HepG2 (cell line): ENCODE data around the gene MTIF3. TPM values are rescaled to one million over a fixed set of nuclear protein-coding genes. Genes with fewer than 3 reads are reported as not detected.

ENCODE experiments used
- FOXC1 ChIP-seq: sonication (generic); formaldehyde crosslinking; IDR thresholded peaks from 2 replicates; pipeline ENCODE4 v1.8.0; 2022; ENCODE audit warnings: mild to moderate bottlenecking, missing genetic modification reagents, borderline replicate concordance
- GATAD1 ChIP-seq: IDR thresholded peaks from 2 replicates; pipeline ENCODE4 v1.6.1; 2016; ENCODE audit warnings: missing genetic modification reagents, missing compliant biosample characterization
- NBN ChIP-seq: fragments of 450-650 bp; conservative IDR thresholded peaks from 2 replicates; pipeline ENCODE4 v1.6.1; 2017
- REPIN1 ChIP-seq: sonication (generic); formaldehyde crosslinking; IDR thresholded peaks from 2 replicates; pipeline ENCODE4 v1.8.0; 2022; ENCODE audit warnings: missing genetic modification reagents, low read depth, mild to moderate bottlenecking, borderline replicate concordance
- TRIM24 ChIP-seq: sonication (generic); formaldehyde crosslinking; IDR thresholded peaks from 2 replicates; pipeline ENCODE4 v1.8.0; 2022; ENCODE audit warnings: mild to moderate bottlenecking, missing genetic modification reagents
- ZNF160 ChIP-seq: sonication (generic); formaldehyde crosslinking; IDR thresholded peaks from 2 replicates; pipeline ENCODE4 v1.8.0; 2022; ENCODE audit warnings: mild to moderate bottlenecking, inconsistent platforms, missing genetic modification reagents
- ZNF569 ChIP-seq: sonication (generic); formaldehyde crosslinking; IDR thresholded peaks from 2 replicates; pipeline ENCODE4 v1.5.0; 2020; ENCODE audit warnings: mild to moderate bottlenecking, missing genetic modification reagents, moderate library complexity, borderline replicate concordance
- ZNF878 ChIP-seq: sonication (generic); formaldehyde crosslinking; IDR thresholded peaks from 2 replicates; pipeline ENCODE4 v1.8.1; 2023; ENCODE audit warnings: mild to moderate bottlenecking, missing genetic modification reagents, moderate library complexity
- ZZZ3 ChIP-seq: sonication (generic); formaldehyde crosslinking; IDR thresholded peaks from 2 replicates; pipeline ENCODE4 v1.4.0; 2020; ENCODE audit warnings: missing genetic modification reagents, mild to moderate bottlenecking, borderline replicate concordance
- polyA plus RNA-seq, 8 experiments: library from polyadenylated mRNA; depleted of rRNA in 3 of 8; stranded (reverse) in 7 of 8; unstranded in 1 of 8; fragments of >200 nt; fragmentation: Illumina TruSeq in 4 of 8; extraction: Trizol in 4 of 8; gene quantifications; 2 replicates each; pipeline versions ENCODE4 v1.2.1 to v1.2.3, GENCODE V29; 2011 to 2016; ENCODE audit warnings: low read depth in 4 of 8, missing spikeins in 1 of 8, mixed read lengths in 1 of 8; ENCODE audit not compliant: insufficient read depth in 1 of 8
- total RNA-seq, 5 experiments: library from RNA; depleted of rRNA; stranded (reverse); fragments of >200 nt; fragmentation: Illumina TruSeq; extraction: Trizol; gene quantifications; 2 replicates each; pipeline ENCODE4 v1.2.3, GENCODE V29; 2016; ENCODE audit warnings: low read depth in 1 of 5
- TF ChIP-seq, protein P1 (sequence below): sonication (generic); formaldehyde crosslinking; conservative IDR thresholded peaks from 2 replicates; pipeline ENCODE4 v1.4.0; 2020; ENCODE audit warnings: missing genetic modification reagents
- TF ChIP-seq, protein P2 (sequence below): sonication (generic); formaldehyde crosslinking; IDR thresholded peaks from 2 replicates; pipeline ENCODE4 v1.9.0; 2021; ENCODE audit warnings: missing genetic modification reagents, borderline replicate concordance
- TF ChIP-seq, protein P3 (sequence below): IDR thresholded peaks from 2 replicates; pipeline ENCODE4 v1.6.1; 2016; ENCODE audit warnings: low read depth, control low read depth
- TF ChIP-seq, protein P4 (sequence below): sonication (generic); formaldehyde crosslinking; IDR thresholded peaks from 2 replicates; pipeline ENCODE4 v1.8.1; 2023; ENCODE audit warnings: mild to moderate bottlenecking, missing genetic modification reagents, borderline replicate concordance
- TF ChIP-seq, protein P5 (sequence below): sonication (generic); formaldehyde crosslinking; IDR thresholded peaks from 2 replicates; pipeline ENCODE4 v1.5.1; 2020; ENCODE audit warnings: missing genetic modification reagents, mild to moderate bottlenecking, borderline replicate concordance
- TF ChIP-seq, protein P6 (sequence below): sonication (generic); formaldehyde crosslinking; IDR thresholded peaks from 2 replicates; pipeline ENCODE4 v1.5.1; 2020; ENCODE audit warnings: mild to moderate bottlenecking, moderate library complexity, missing genetic modification reagents
- TF ChIP-seq, protein P7 (sequence below): sonication (generic); formaldehyde crosslinking; IDR thresholded peaks from 2 replicates; pipeline ENCODE4 v1.5.0; 2020; ENCODE audit warnings: mild to moderate bottlenecking, missing genetic modification reagents

MTIF3 gene
- total and polyA plus RNA-seq, 2 of the 13 experiments (the other 11 are each of a cell fraction or from before 2014, with no cell fraction given): 33.7 to 40.6 TPM

DNA sequence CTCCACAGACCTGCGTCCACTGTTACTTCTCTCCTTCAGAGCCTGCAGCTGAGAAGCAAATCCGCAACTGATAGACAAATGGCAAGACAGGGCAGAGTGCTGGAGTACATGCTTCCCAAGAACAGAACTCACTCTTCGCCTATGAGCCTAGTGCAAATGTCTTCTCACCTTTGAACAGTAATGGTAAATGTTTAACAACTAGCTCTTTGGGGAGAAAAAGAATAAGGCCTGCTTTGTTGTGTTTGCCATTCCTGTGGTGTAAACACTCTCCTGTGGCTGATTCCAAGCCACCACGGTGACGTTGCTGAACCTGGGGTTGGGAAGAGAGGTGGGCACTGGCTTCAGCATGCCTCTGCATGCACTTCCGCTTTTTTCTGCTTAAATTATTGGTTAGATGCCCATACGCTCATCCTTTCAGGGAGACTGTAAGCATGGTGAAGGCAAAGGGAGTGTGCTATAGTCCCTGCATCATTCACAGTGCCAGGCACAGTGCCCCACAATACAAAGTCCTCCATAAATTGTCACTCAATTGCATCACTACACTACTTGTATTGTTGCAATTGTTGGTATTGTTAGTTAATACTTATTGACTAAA is 54.0 kb downstream of the MTIF3 start (continued):
- TF ChIP-seq, protein P1, sequence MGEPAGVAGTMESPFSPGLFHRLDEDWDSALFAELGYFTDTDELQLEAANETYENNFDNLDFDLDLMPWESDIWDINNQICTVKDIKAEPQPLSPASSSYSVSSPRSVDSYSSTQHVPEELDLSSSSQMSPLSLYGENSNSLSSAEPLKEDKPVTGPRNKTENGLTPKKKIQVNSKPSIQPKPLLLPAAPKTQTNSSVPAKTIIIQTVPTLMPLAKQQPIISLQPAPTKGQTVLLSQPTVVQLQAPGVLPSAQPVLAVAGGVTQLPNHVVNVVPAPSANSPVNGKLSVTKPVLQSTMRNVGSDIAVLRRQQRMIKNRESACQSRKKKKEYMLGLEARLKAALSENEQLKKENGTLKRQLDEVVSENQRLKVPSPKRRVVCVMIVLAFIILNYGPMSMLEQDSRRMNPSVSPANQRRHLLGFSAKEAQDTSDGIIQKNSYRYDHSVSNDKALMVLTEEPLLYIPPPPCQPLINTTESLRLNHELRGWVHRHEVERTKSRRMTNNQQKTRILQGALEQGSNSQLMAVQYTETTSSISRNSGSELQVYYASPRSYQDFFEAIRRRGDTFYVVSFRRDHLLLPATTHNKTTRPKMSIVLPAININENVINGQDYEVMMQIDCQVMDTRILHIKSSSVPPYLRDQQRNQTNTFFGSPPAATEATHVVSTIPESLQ (CRISPR knock-in tag): no peak
- TF ChIP-seq GATAD1 (CRISPR knock-in tag): no peak; the same call in 1 of the 2 replicates
- TF ChIP-seq, protein P2, sequence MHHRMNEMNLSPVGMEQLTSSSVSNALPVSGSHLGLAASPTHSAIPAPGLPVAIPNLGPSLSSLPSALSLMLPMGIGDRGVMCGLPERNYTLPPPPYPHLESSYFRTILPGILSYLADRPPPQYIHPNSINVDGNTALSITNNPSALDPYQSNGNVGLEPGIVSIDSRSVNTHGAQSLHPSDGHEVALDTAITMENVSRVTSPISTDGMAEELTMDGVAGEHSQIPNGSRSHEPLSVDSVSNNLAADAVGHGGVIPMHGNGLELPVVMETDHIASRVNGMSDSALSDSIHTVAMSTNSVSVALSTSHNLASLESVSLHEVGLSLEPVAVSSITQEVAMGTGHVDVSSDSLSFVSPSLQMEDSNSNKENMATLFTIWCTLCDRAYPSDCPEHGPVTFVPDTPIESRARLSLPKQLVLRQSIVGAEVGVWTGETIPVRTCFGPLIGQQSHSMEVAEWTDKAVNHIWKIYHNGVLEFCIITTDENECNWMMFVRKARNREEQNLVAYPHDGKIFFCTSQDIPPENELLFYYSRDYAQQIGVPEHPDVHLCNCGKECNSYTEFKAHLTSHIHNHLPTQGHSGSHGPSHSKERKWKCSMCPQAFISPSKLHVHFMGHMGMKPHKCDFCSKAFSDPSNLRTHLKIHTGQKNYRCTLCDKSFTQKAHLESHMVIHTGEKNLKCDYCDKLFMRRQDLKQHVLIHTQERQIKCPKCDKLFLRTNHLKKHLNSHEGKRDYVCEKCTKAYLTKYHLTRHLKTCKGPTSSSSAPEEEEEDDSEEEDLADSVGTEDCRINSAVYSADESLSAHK (CRISPR knock-in tag): no peak
- TF ChIP-seq TRIM24 (CRISPR knock-in tag): no peak
- TF ChIP-seq, protein P3, sequence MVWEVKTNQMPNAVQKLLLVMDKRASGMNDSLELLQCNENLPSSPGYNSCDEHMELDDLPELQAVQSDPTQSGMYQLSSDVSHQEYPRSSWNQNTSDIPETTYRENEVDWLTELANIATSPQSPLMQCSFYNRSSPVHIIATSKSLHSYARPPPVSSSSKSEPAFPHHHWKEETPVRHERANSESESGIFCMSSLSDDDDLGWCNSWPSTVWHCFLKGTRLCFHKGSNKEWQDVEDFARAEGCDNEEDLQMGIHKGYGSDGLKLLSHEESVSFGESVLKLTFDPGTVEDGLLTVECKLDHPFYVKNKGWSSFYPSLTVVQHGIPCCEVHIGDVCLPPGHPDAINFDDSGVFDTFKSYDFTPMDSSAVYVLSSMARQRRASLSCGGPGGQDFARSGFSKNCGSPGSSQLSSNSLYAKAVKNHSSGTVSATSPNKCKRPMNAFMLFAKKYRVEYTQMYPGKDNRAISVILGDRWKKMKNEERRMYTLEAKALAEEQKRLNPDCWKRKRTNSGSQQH (CRISPR knock-in tag): no peak
- TF ChIP-seq FOXC1 (CRISPR knock-in tag): no peak
- TF ChIP-seq, protein P4, sequence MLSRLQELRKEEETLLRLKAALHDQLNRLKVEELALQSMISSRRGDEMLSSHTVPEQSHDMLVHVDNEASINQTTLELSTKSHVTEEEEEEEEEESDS (CRISPR knock-in tag): no peak
- TF ChIP-seq ZNF569: no peak
- TF ChIP-seq ZNF878: 0 out of 2 replicates have a peak, but pooled peaks have one; percentile 40
- TF ChIP-seq, protein P5, sequence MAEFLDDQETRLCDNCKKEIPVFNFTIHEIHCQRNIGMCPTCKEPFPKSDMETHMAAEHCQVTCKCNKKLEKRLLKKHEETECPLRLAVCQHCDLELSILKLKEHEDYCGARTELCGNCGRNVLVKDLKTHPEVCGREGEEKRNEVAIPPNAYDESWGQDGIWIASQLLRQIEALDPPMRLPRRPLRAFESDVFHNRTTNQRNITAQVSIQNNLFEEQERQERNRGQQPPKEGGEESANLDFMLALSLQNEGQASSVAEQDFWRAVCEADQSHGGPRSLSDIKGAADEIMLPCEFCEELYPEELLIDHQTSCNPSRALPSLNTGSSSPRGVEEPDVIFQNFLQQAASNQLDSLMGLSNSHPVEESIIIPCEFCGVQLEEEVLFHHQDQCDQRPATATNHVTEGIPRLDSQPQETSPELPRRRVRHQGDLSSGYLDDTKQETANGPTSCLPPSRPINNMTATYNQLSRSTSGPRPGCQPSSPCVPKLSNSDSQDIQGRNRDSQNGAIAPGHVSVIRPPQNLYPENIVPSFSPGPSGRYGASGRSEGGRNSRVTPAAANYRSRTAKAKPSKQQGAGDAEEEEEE (CRISPR knock-in tag): 0 out of 2 replicates have a peak, but pooled peaks have one; percentile 32
- TF ChIP-seq, protein P6, sequence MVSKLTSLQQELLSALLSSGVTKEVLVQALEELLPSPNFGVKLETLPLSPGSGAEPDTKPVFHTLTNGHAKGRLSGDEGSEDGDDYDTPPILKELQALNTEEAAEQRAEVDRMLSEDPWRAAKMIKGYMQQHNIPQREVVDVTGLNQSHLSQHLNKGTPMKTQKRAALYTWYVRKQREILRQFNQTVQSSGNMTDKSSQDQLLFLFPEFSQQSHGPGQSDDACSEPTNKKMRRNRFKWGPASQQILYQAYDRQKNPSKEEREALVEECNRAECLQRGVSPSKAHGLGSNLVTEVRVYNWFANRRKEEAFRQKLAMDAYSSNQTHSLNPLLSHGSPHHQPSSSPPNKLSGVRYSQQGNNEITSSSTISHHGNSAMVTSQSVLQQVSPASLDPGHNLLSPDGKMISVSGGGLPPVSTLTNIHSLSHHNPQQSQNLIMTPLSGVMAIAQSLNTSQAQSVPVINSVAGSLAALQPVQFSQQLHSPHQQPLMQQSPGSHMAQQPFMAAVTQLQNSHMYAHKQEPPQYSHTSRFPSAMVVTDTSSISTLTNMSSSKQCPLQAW (CRISPR knock-in tag): peak; percentile 95
- TF ChIP-seq NBN: no peak
- peak; percentile 81 for TF ChIP-seq REPIN1
- no peak for TF ChIP-seq ZNF160 (CRISPR knock-in tag)
- TF ChIP-seq ZZZ3 (CRISPR knock-in tag): no peak
- TF ChIP-seq, protein P7, sequence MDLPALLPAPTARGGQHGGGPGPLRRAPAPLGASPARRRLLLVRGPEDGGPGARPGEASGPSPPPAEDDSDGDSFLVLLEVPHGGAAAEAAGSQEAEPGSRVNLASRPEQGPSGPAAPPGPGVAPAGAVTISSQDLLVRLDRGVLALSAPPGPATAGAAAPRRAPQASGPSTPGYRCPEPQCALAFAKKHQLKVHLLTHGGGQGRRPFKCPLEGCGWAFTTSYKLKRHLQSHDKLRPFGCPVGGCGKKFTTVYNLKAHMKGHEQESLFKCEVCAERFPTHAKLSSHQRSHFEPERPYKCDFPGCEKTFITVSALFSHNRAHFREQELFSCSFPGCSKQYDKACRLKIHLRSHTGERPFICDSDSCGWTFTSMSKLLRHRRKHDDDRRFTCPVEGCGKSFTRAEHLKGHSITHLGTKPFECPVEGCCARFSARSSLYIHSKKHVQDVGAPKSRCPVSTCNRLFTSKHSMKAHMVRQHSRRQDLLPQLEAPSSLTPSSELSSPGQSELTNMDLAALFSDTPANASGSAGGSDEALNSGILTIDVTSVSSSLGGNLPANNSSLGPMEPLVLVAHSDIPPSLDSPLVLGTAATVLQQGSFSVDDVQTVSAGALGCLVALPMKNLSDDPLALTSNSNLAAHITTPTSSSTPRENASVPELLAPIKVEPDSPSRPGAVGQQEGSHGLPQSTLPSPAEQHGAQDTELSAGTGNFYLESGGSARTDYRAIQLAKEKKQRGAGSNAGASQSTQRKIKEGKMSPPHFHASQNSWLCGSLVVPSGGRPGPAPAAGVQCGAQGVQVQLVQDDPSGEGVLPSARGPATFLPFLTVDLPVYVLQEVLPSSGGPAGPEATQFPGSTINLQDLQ (CRISPR knock-in tag): no peak
